ENCODE measurements around the gene HSF4.

DNA sequence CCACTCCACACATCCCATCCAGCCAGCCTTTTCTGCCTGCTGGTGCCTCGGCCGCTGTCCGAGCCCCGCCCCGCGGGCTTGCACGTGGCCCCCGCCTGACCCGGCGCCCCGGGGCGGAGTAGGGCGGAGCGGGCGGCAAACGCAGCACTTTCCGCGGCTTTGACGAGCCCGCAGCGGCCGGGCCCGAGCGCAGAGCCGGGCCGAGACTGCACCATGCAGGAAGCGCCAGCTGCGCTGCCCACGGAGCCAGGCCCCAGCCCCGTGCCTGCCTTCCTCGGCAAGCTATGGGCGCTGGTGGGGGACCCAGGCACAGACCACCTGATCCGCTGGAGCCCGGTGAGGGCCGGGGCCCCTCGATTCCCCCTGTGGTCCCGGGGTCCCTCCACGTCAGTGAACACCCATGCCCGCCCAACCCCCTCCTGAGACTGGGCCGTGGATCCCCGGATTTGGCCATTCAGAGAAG is at the start of gene HSF4:
- TF ChIP-seq POLR2A (IDR thresholded peaks at IDR 0.05): peak in 1 of 2 donors; percentile 35
- TF ChIP-seq CTCF (IDR thresholded peaks at IDR 0.05): no peak
